ENCODE results near the gene ADH6. TPM values are rescaled to one million over a fixed set of nuclear protein-coding genes. Genes with fewer than 3 reads are reported as not detected.
"Not testable (repeated sequence)": the region's sequence is repeated elsewhere in the genome, so short reads cannot be mapped to it uniquely, and the experiment has no call there.

The ADH6 gene
- not detected for total RNA-seq
- long read RNA-seq, result 0 reads

GRCh38 chr4:99219072-99219471 lies at the start of gene ADH6:
Gene ADH6, minus strand, starts transcription at chr4:99219246. Its CDS starts 94 bp downstream, at chr4:99219152.
- no peak for DNase-seq
- intact Hi-C loops (cut with DNase I), result no loop called here
- ATAC-seq (ENCODE audit: poor library complexity), result no peak

- DNase-seq, result no peak
- ATAC-seq (ENCODE audit: poor library complexity), result no peak
- intact Hi-C loops (cut with DNase I), result no loop called here
These were observed 45.9 kb upstream of the ADH6 start for GRCh38 chr4:99264927-99265326.

- no peak for ATAC-seq (ENCODE audit: poor library complexity)
- intact Hi-C loops (cut with DNase I), result no loop called here
- no peak for DNase-seq
These were observed 33.7 kb upstream of the ADH6 start for GRCh38 chr4:99252746-99253145.

- ATAC-seq (ENCODE audit: poor library complexity) (no peak), DNase-seq (no peak)
- intact Hi-C loops (cut with DNase I), result no loop called here
These were observed 29.7 kb upstream of the ADH6 start for GRCh38 chr4:99248714-99249113.

GRCh38 chr4:99235955-99236354 lies 16.9 kb upstream of the ADH6 start:
- intact Hi-C loops (cut with DNase I), result no loop called here
- DNase-seq (no peak), ATAC-seq (ENCODE audit: poor library complexity) (no peak)

- intact Hi-C loops (cut with DNase I), result no loop called here
- no peak for ATAC-seq (ENCODE audit: poor library complexity)
These were observed 15.4 kb upstream of the ADH6 start for GRCh38 chr4:99234331-99235010.

GRCh38 chr4:99233397-99233796 lies 14.4 kb upstream of the ADH6 start:
- ATAC-seq (ENCODE audit: poor library complexity); DNase-seq; intact Hi-C loops (cut with DNase I): not testable (repeated sequence)

More at GRCh38 chr4:99234331-99235010, 15.4 kb upstream of the ADH6 start:
- no peak for DNase-seq

- DNase-seq; ATAC-seq (ENCODE audit: poor library complexity); intact Hi-C loops (cut with DNase I): not testable (repeated sequence)
These were observed 9.7 kb upstream of the ADH6 start for GRCh38 chr4:99228706-99229105.

- ATAC-seq (ENCODE audit: poor library complexity); DNase-seq; intact Hi-C loops (cut with DNase I): not testable (repeated sequence)
These were observed 8.6 kb upstream of the ADH6 start for GRCh38 chr4:99227646-99228045.

- ATAC-seq (ENCODE audit: poor library complexity), result no peak
- DNase-seq, result no peak
- intact Hi-C loops (cut with DNase I), result no loop called here
These were observed 2.9 kb upstream of the ADH6 start for GRCh38 chr4:99221980-99222379.

GRCh38 chr4:99219479-99219878 lies 433 bp upstream of the ADH6 start:
- DNase-seq (no peak), ATAC-seq (ENCODE audit: poor library complexity) (no peak)
- intact Hi-C loops (cut with DNase I), result no loop called here

- no peak for DNase-seq
- intact Hi-C loops (cut with DNase I), result no loop called here
- ATAC-seq (ENCODE audit: poor library complexity), result no peak
These were observed 3.5 kb downstream of the ADH6 start for GRCh38 chr4:99215521-99215920.

- DNase-seq (no peak), ATAC-seq (ENCODE audit: poor library complexity) (no peak)
- intact Hi-C loops (cut with DNase I), result no loop called here
These were observed 8.3 kb downstream of the ADH6 start for GRCh38 chr4:99210789-99211188.

GRCh38 chr4:99209671-99210070 lies 9.4 kb downstream of the ADH6 start:
- ATAC-seq (ENCODE audit: poor library complexity), result no peak
- intact Hi-C loops (cut with DNase I), result loop anchor here (10.0 kb wide), 1 partner anchor 195 kb away; no protein-coding TSS in a partner anchor
- DNase-seq, result no peak

- DNase-seq, result no peak
- intact Hi-C loops (cut with DNase I), result loop anchor here (10.0 kb wide), 1 partner anchor 196 kb away; no protein-coding TSS in a partner anchor
- no peak for ATAC-seq (ENCODE audit: poor library complexity)
These were observed 10.3 kb downstream of the ADH6 start for GRCh38 chr4:99208719-99209075.

- intact Hi-C loops (cut with DNase I), result loop anchor here (10.0 kb wide), 1 partner anchor 197 kb away; no protein-coding TSS in a partner anchor
- DNase-seq (no peak), ATAC-seq (ENCODE audit: poor library complexity) (no peak)
These were observed 10.9 kb downstream of the ADH6 start for GRCh38 chr4:99207911-99208718.

- intact Hi-C loops (cut with DNase I), result loop anchor here (10.0 kb wide), 1 partner anchor 198 kb away; no protein-coding TSS in a partner anchor
- DNase-seq (no peak), ATAC-seq (ENCODE audit: poor library complexity) (no peak)
These were observed 11.8 kb downstream of the ADH6 start for GRCh38 chr4:99207069-99207743.

- DNase-seq, result no peak
These were observed 13.7 kb downstream of the ADH6 start for GRCh38 chr4:99205153-99205979.

More at GRCh38 chr4:99205153-99205979, 13.7 kb downstream of the ADH6 start:
- peak; percentile 74 for ATAC-seq (ENCODE audit: poor library complexity)
- intact Hi-C loops (cut with DNase I), result loop anchor here (10.0 kb wide), 1 partner anchor 199 kb away; no protein-coding TSS in a partner anchor
